ENCODE data around the gene PGM2L1. TPM values are rescaled to one million over a fixed set of nuclear protein-coding genes. Genes with fewer than 3 reads are reported as not detected.
A peak's percentile ranks its signal among the peaks of the same experiment; 100 is the strongest.

PGM2L1 gene
- total and polyA plus RNA-seq, 2 of the 4 experiments (the other 2 are of a cell fraction) = 0.72 to 1.8 TPM

- WGBS, 2 experiments (ENCODE audit: extremely low coverage in 2 of 2, insufficient read length in 1 of 2) = 40% methylated on average over 1 of the region's 4 CpGs; no CpG with 5 or more reads in 1 of the 2 experiments
- no peak overlapping the region for H2AK5ac ChIP-seq (ENCODE audit: low read depth, low read length)
- H3K27me3 ChIP-seq (ENCODE audit: control insufficient read depth, insufficient read depth, low read length) = peaks cover 10% of the 10 kb centered on the region
- no peak overlapping the region for H4K8ac ChIP-seq (ENCODE audit: low read depth in 2 of 2, low read length in 2 of 2)
- H2BK5ac ChIP-seq (ENCODE audit: low read depth, low read length, poor library complexity, severe bottlenecking) = no peak overlapping the region
- H3K14ac ChIP-seq (replicated peaks; ENCODE audit: low read depth, low read length) = no peak overlapping the region
- H3K36me3 ChIP-seq (ENCODE audit: control insufficient read depth, insufficient read depth, low read length) = no peaks in the 10 kb centered on the region
- H3K9ac ChIP-seq (ENCODE audit: low read depth, low read length) = no peak overlapping the region
- no peak overlapping the region for H4K5ac ChIP-seq (ENCODE audit: low read depth, low read length)
- TF ChIP-seq ELK1 (IDR thresholded peaks at IDR 0.05; ENCODE audit: borderline replicate concordance, low read depth, low read length) (no peak), CEBPB (IDR thresholded peaks at IDR 0.05; ENCODE audit: low read depth, low read length) (no peak), RFX5 (IDR thresholded peaks at IDR 0.05; ENCODE audit: low read depth, low read length) (no peak), FOS (IDR thresholded peaks at IDR 0.05; ENCODE audit: low read depth, low read length) (no peak), RCOR1 (IDR thresholded peaks at IDR 0.05; ENCODE audit: insufficient replicate concordance, low read length) (no peak), MAZ (IDR thresholded peaks at IDR 0.05; ENCODE audit: borderline replicate concordance, low read depth, low read length) (no peak), SMC3 (IDR thresholded peaks at IDR 0.05; ENCODE audit: low read depth, low read length) (no peak), POLR2A (IDR thresholded peaks at IDR 0.05; ENCODE audit: low read depth, low read length) (no peak), BHLHE40 (IDR thresholded peaks at IDR 0.05; ENCODE audit: low read depth, low read length) (no peak), MAFK (IDR thresholded peaks at IDR 0.05; ENCODE audit: low read depth, low read length) (no peak), MXI1 (IDR thresholded peaks at IDR 0.05; ENCODE audit: borderline replicate concordance, low read depth, low read length) (no peak), RAD21 (IDR thresholded peaks at IDR 0.05; ENCODE audit: low read length) (no peak)
- TF ChIP-seq, protein P1, sequence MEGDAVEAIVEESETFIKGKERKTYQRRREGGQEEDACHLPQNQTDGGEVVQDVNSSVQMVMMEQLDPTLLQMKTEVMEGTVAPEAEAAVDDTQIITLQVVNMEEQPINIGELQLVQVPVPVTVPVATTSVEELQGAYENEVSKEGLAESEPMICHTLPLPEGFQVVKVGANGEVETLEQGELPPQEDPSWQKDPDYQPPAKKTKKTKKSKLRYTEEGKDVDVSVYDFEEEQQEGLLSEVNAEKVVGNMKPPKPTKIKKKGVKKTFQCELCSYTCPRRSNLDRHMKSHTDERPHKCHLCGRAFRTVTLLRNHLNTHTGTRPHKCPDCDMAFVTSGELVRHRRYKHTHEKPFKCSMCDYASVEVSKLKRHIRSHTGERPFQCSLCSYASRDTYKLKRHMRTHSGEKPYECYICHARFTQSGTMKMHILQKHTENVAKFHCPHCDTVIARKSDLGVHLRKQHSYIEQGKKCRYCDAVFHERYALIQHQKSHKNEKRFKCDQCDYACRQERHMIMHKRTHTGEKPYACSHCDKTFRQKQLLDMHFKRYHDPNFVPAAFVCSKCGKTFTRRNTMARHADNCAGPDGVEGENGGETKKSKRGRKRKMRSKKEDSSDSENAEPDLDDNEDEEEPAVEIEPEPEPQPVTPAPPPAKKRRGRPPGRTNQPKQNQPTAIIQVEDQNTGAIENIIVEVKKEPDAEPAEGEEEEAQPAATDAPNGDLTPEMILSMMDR (conservative IDR thresholded peaks at IDR 0.05; ENCODE audit: low read depth, low read length) = no peak
- TF ChIP-seq, protein P2, sequence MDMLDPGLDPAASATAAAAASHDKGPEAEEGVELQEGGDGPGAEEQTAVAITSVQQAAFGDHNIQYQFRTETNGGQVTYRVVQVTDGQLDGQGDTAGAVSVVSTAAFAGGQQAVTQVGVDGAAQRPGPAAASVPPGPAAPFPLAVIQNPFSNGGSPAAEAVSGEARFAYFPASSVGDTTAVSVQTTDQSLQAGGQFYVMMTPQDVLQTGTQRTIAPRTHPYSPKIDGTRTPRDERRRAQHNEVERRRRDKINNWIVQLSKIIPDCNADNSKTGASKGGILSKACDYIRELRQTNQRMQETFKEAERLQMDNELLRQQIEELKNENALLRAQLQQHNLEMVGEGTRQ (IDR thresholded peaks at IDR 0.05; ENCODE audit: low read depth, low read length) = no peak
- intact Hi-C loops (cut with micrococcal nuclease) = no loop called here
- no peak overlapping the region for H3K18ac ChIP-seq (ENCODE audit: low read depth, low read length)
- H4K91ac ChIP-seq (ENCODE audit: insufficient read depth, low read depth, low read length) = no peak overlapping the region
- in situ Hi-C loops (cut with MboI; ENCODE audit: low sequenced_read_pairs) = no loop called here
- no peak overlapping the region for H3K4ac ChIP-seq (ENCODE audit: low read depth, low read length)
- H2AK9ac ChIP-seq (replicated peaks; ENCODE audit: low read depth, low read length, poor library complexity) = no peak overlapping the region
- no peaks in the 10 kb centered on the region for H4K20me1 ChIP-seq (ENCODE audit: insufficient read depth, low read length)
- H3K79me1 ChIP-seq (ENCODE audit: low read depth in 1 of 2, low read length in 2 of 2) = no peaks in the 10 kb centered on the region
- CTCF ChIA-PET = no interaction called here
- no peak overlapping the region for H2BK120ac ChIP-seq (ENCODE audit: low read depth, low read length)
- H3K23ac ChIP-seq (ENCODE audit: low read depth, low read length) = no peak overlapping the region
- H3K9me3 ChIP-seq (ENCODE audit: control insufficient read depth, insufficient read depth, low read length) = no peaks in the 10 kb centered on the region
- POLR2A ChIA-PET (ENCODE audit: unreplicated experiment) = no interaction called here
- no peaks in the 10 kb centered on the region for H3K4me1 ChIP-seq (ENCODE audit: control insufficient read depth, insufficient read depth, low read length)
- H3K4me3 ChIP-seq (ENCODE audit: insufficient read depth, low read depth, low read length) = no peak overlapping the region
- H2BK15ac ChIP-seq (ENCODE audit: low read depth, low read length) = no peak overlapping the region
- H3K4me2 ChIP-seq (ENCODE audit: low read depth, low read length) = no peak overlapping the region
- DNase-seq (no peak), ATAC-seq (ENCODE audit: low read depth) (no peak)
- 0 out of 2 replicates have a peak, but pooled peaks cover 3% of the 10 kb centered on the region for H3K9me1 ChIP-seq (ENCODE audit: insufficient read depth, low read length)
- H3K56ac ChIP-seq (ENCODE audit: extremely low read depth, insufficient read depth, low read length) = no peak overlapping the region
- H2BK20ac ChIP-seq (ENCODE audit: low read depth, low read length) = no peak overlapping the region
- H2AFZ ChIP-seq (replicated peaks; ENCODE audit: low read length, poor library complexity) = peak overlapping the region; percentile 26
- dilution Hi-C loops (cut with HindIII; ENCODE audit: low sequenced_read_pairs, unreplicated experiment) = no loop called here
- no TSS peak for BruUV-seq (replicated peaks)
- H3K27ac ChIP-seq (ENCODE audit: insufficient read depth, low read length) = no peak overlapping the region
Observed at GRCh38 chr11:74403607-74404321, 5.5 kb upstream of the PGM2L1 start.
